ENCODE data around the gene YY1AP1.
"Not testable (repeated sequence)": the region's sequence is repeated elsewhere in the genome, so short reads cannot be mapped to it uniquely, and the experiment has no call there.

Gene YY1AP1

GRCh38 chr1:155709391-155709790 is 20.8 kb upstream of the YY1AP1 start:
- Histone ChIP-seq H3K36me3 (ENCODE audit: insufficient read depth, low read length) (no peaks in the 10 kb centered on the region), H3K27ac (ENCODE audit: low read depth, low read length) (no peak overlapping the region), H3K27me3 (ENCODE audit: control insufficient read depth in 1 of 2, insufficient read depth in 2 of 2, low read length in 2 of 2) (no peaks in the 10 kb centered on the region), H3K9me3 (ENCODE audit: low read length) (no peaks in the 10 kb centered on the region), H3K4me3 (ENCODE audit: low read depth in 1 of 2, low read length in 2 of 2) (no peak overlapping the region), H3K4me1 (ENCODE audit: insufficient read depth, low read length) (no peaks in the 10 kb centered on the region), H3K9ac (ENCODE audit: low read length) (no peak overlapping the region)

GRCh38 chr1:155706139-155706538 is 17.6 kb upstream of the YY1AP1 start:
- H3K36me3 ChIP-seq (ENCODE audit: insufficient read depth, low read length) = no peaks in the 10 kb centered on the region
- no peak overlapping the region for H3K27ac ChIP-seq (ENCODE audit: low read depth, low read length)
- no peak overlapping the region for H3K4me3 ChIP-seq (ENCODE audit: low read depth in 1 of 2, low read length in 2 of 2)
- H3K4me1 ChIP-seq (ENCODE audit: insufficient read depth, low read length) = no peaks in the 10 kb centered on the region
- H3K9me3 ChIP-seq (ENCODE audit: low read length) = no peaks in the 10 kb centered on the region
- H3K27me3 ChIP-seq (ENCODE audit: control insufficient read depth in 1 of 2, insufficient read depth in 2 of 2, low read length in 2 of 2) = no peaks in the 10 kb centered on the region
- no peak overlapping the region for H3K9ac ChIP-seq (ENCODE audit: low read length)

GRCh38 chr1:155704414-155704813 is 15.8 kb upstream of the YY1AP1 start:
- not testable (repeated sequence) for H3K4me3 ChIP-seq (ENCODE audit: low read depth in 1 of 2, low read length in 2 of 2); H3K9me3 ChIP-seq (ENCODE audit: low read length); H3K36me3 ChIP-seq (ENCODE audit: insufficient read depth, low read length); H3K4me1 ChIP-seq (ENCODE audit: insufficient read depth, low read length); H3K27me3 ChIP-seq (ENCODE audit: control insufficient read depth in 1 of 2, insufficient read depth in 2 of 2, low read length in 2 of 2); H3K27ac ChIP-seq (ENCODE audit: low read depth, low read length); H3K9ac ChIP-seq (ENCODE audit: low read length)

- Histone ChIP-seq H3K4me1 (ENCODE audit: insufficient read depth, low read length) (no peaks in the 10 kb centered on the region), H3K9ac (ENCODE audit: low read length) (no peak overlapping the region), H3K4me3 (ENCODE audit: low read depth in 1 of 2, low read length in 2 of 2) (no peak overlapping the region), H3K36me3 (ENCODE audit: insufficient read depth, low read length) (no peaks in the 10 kb centered on the region), H3K27me3 (ENCODE audit: control insufficient read depth in 1 of 2, insufficient read depth in 2 of 2, low read length in 2 of 2) (no peaks in the 10 kb centered on the region), H3K9me3 (ENCODE audit: low read length) (no peaks in the 10 kb centered on the region), H3K27ac (ENCODE audit: low read depth, low read length) (no peak overlapping the region)
Observed at GRCh38 chr1:155703216-155703615, 14.6 kb upstream of the YY1AP1 start.

GRCh38 chr1:155701675-155702074 is 13.1 kb upstream of the YY1AP1 start:
- H3K27me3 ChIP-seq (ENCODE audit: control insufficient read depth in 1 of 2, insufficient read depth in 2 of 2, low read length in 2 of 2); H3K9ac ChIP-seq (ENCODE audit: low read length); H3K9me3 ChIP-seq (ENCODE audit: low read length); H3K4me3 ChIP-seq (ENCODE audit: low read depth in 1 of 2, low read length in 2 of 2); H3K27ac ChIP-seq (ENCODE audit: low read depth, low read length); H3K36me3 ChIP-seq (ENCODE audit: insufficient read depth, low read length); H3K4me1 ChIP-seq (ENCODE audit: insufficient read depth, low read length): not testable (repeated sequence)

GRCh38 chr1:155699062-155699461 is 10.5 kb upstream of the YY1AP1 start:
- not testable (repeated sequence) for H3K27me3 ChIP-seq (ENCODE audit: control insufficient read depth in 1 of 2, insufficient read depth in 2 of 2, low read length in 2 of 2); H3K27ac ChIP-seq (ENCODE audit: low read depth, low read length); H3K4me3 ChIP-seq (ENCODE audit: low read depth in 1 of 2, low read length in 2 of 2); H3K9me3 ChIP-seq (ENCODE audit: low read length); H3K9ac ChIP-seq (ENCODE audit: low read length); H3K36me3 ChIP-seq (ENCODE audit: insufficient read depth, low read length); H3K4me1 ChIP-seq (ENCODE audit: insufficient read depth, low read length)

GRCh38 chr1:155698382-155699038 is 9.9 kb upstream of the YY1AP1 start:
- Histone ChIP-seq H3K4me1 (ENCODE audit: insufficient read depth, low read length) (no peaks in the 10 kb centered on the region), H3K9ac (ENCODE audit: low read length) (no peak overlapping the region), H3K27me3 (ENCODE audit: control insufficient read depth in 1 of 2, insufficient read depth in 2 of 2, low read length in 2 of 2) (no peaks in the 10 kb centered on the region), H3K36me3 (ENCODE audit: insufficient read depth, low read length) (no peaks in the 10 kb centered on the region), H3K4me3 (ENCODE audit: low read depth in 1 of 2, low read length in 2 of 2) (no peak overlapping the region), H3K9me3 (ENCODE audit: low read length) (no peaks in the 10 kb centered on the region), H3K27ac (ENCODE audit: low read depth, low read length) (no peak overlapping the region)

- H3K9me3 ChIP-seq (ENCODE audit: low read length); H3K36me3 ChIP-seq (ENCODE audit: insufficient read depth, low read length); H3K4me1 ChIP-seq (ENCODE audit: insufficient read depth, low read length); H3K27me3 ChIP-seq (ENCODE audit: control insufficient read depth in 1 of 2, insufficient read depth in 2 of 2, low read length in 2 of 2); H3K4me3 ChIP-seq (ENCODE audit: low read depth in 1 of 2, low read length in 2 of 2); H3K9ac ChIP-seq (ENCODE audit: low read length); H3K27ac ChIP-seq (ENCODE audit: low read depth, low read length): not testable (repeated sequence)
Observed at GRCh38 chr1:155697616-155698015, 9.0 kb upstream of the YY1AP1 start.

GRCh38 chr1:155697046-155697445 is 8.5 kb upstream of the YY1AP1 start:
- H3K27me3 ChIP-seq (ENCODE audit: control insufficient read depth in 1 of 2, insufficient read depth in 2 of 2, low read length in 2 of 2) = no peaks in the 10 kb centered on the region
- H3K4me3 ChIP-seq (ENCODE audit: low read depth in 1 of 2, low read length in 2 of 2) = no peak overlapping the region
- H3K4me1 ChIP-seq (ENCODE audit: insufficient read depth, low read length) = no peaks in the 10 kb centered on the region
- no peaks in the 10 kb centered on the region for H3K36me3 ChIP-seq (ENCODE audit: insufficient read depth, low read length)
- no peak overlapping the region for H3K27ac ChIP-seq (ENCODE audit: low read depth, low read length)
- H3K9me3 ChIP-seq (ENCODE audit: low read length) = no peaks in the 10 kb centered on the region
- no peak overlapping the region for H3K9ac ChIP-seq (ENCODE audit: low read length)

GRCh38 chr1:155696524-155696923 is 8.0 kb upstream of the YY1AP1 start:
- Histone ChIP-seq H3K36me3 (ENCODE audit: insufficient read depth, low read length) (no peaks in the 10 kb centered on the region), H3K27me3 (ENCODE audit: control insufficient read depth in 1 of 2, insufficient read depth in 2 of 2, low read length in 2 of 2) (no peaks in the 10 kb centered on the region), H3K4me1 (ENCODE audit: insufficient read depth, low read length) (no peaks in the 10 kb centered on the region), H3K9ac (ENCODE audit: low read length) (no peak overlapping the region), H3K4me3 (ENCODE audit: low read depth in 1 of 2, low read length in 2 of 2) (no peak overlapping the region), H3K27ac (ENCODE audit: low read depth, low read length) (no peak overlapping the region), H3K9me3 (ENCODE audit: low read length) (no peaks in the 10 kb centered on the region)

- Histone ChIP-seq H3K36me3 (ENCODE audit: insufficient read depth, low read length) (no peaks in the 10 kb centered on the region), H3K4me1 (ENCODE audit: insufficient read depth, low read length) (no peaks in the 10 kb centered on the region), H3K9me3 (ENCODE audit: low read length) (no peaks in the 10 kb centered on the region), H3K9ac (ENCODE audit: low read length) (no peak overlapping the region), H3K27ac (ENCODE audit: low read depth, low read length) (no peak overlapping the region), H3K27me3 (ENCODE audit: control insufficient read depth in 1 of 2, insufficient read depth in 2 of 2, low read length in 2 of 2) (no peaks in the 10 kb centered on the region), H3K4me3 (ENCODE audit: low read depth in 1 of 2, low read length in 2 of 2) (no peak overlapping the region)
Observed at GRCh38 chr1:155695608-155696007, 7.0 kb upstream of the YY1AP1 start.

- no peaks in the 10 kb centered on the region for H3K27me3 ChIP-seq (ENCODE audit: control insufficient read depth in 1 of 2, insufficient read depth in 2 of 2, low read length in 2 of 2)
- H3K9me3 ChIP-seq (ENCODE audit: low read length) = no peaks in the 10 kb centered on the region
- H3K4me3 ChIP-seq (ENCODE audit: low read depth in 1 of 2, low read length in 2 of 2) = no peak overlapping the region
- H3K9ac ChIP-seq (ENCODE audit: low read length) = no peak overlapping the region
- peaks cover 3% of the 10 kb centered on the region for H3K4me1 ChIP-seq (ENCODE audit: insufficient read depth, low read length)
- no peak overlapping the region for H3K27ac ChIP-seq (ENCODE audit: low read depth, low read length)
- no peaks in the 10 kb centered on the region for H3K36me3 ChIP-seq (ENCODE audit: insufficient read depth, low read length)
Observed at GRCh38 chr1:155695072-155695471, 6.5 kb upstream of the YY1AP1 start.
